Choroid plexus epithelial cell (primary cell): ENCODE measurements around the gene HOXB4.

ENCODE experiments used
- DNase-seq: peaks from one replicate; pipeline ENCODE4 v3.0.0-alpha.2; 2010; ENCODE audit warnings: low read depth
- H3K4me3 ChIP-seq: 2 replicates; pipeline ENCODE4 v1.5.1; 2011; ENCODE audit warnings: low read depth, mild to moderate bottlenecking, control low read depth, low read length, moderate library complexity
- TF ChIP-seq, protein P1 (sequence below): conservative IDR thresholded peaks from 2 replicates; pipeline ENCODE4 v1.5.1; 2011; ENCODE audit warnings: low read depth, mild to moderate bottlenecking, control low read depth, inconsistent platforms, low read length, moderate library complexity

HOXB4 gene

GRCh38 chr17:48571024-48571818, 6.9 kb downstream of the HOXB4 start:
- DNase-seq: no peak
- TF ChIP-seq, protein P1, sequence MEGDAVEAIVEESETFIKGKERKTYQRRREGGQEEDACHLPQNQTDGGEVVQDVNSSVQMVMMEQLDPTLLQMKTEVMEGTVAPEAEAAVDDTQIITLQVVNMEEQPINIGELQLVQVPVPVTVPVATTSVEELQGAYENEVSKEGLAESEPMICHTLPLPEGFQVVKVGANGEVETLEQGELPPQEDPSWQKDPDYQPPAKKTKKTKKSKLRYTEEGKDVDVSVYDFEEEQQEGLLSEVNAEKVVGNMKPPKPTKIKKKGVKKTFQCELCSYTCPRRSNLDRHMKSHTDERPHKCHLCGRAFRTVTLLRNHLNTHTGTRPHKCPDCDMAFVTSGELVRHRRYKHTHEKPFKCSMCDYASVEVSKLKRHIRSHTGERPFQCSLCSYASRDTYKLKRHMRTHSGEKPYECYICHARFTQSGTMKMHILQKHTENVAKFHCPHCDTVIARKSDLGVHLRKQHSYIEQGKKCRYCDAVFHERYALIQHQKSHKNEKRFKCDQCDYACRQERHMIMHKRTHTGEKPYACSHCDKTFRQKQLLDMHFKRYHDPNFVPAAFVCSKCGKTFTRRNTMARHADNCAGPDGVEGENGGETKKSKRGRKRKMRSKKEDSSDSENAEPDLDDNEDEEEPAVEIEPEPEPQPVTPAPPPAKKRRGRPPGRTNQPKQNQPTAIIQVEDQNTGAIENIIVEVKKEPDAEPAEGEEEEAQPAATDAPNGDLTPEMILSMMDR: no peak
- H3K4me3 ChIP-seq: no peak overlapping the region

DNA sequence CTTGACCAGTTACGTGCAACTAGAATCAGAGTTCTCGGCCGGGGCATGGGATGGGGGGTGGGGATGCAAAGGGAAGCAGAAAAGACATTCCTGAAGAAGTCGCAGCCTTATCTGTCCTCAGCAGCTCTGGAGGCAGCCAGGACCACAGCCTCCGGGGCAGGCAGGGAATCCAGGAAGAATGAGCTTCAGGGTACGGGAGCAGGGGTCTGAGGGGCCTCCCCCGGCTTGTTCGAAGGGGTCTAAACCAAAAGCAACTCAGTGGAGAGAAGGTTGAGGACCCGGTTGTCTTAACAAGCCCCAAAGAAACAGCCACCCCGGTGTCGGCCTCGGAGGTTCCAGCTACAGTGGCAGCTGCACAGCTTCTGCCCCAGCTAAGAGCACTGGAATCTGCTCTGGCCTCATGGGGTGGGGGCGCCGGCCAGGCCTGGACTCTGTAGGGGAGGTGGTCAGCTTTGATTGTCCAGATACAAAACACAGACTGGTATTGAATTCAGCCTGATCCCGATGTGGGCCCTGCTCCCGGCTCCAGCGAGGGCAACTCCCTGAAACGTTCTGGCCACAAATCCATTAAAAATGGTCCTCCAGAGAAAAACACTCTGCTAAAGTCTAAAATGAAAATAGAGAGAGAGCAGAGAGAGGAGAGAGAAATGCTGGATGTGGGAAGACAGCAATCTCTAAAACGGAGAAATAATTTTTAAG, 7.7 kb downstream of the HOXB4 start:
- DNase-seq: no peak
- TF ChIP-seq, protein P1: no peak
- no peak overlapping the region for H3K4me3 ChIP-seq

- TF ChIP-seq, protein P1: no peak
- no peak for DNase-seq
- H3K4me3 ChIP-seq: no peak overlapping the region
These were observed 8.4 kb downstream of the HOXB4 start for GRCh38 chr17:48569674-48570324.

- TF ChIP-seq, protein P1: no peak
- no peak overlapping the region for H3K4me3 ChIP-seq
- no peak for DNase-seq
These were observed 8.9 kb downstream of the HOXB4 start for GRCh38 chr17:48569240-48569582.

- TF ChIP-seq, protein P1: no peak
- no peak overlapping the region for H3K4me3 ChIP-seq
- DNase-seq: no peak
These were observed 9.5 kb downstream of the HOXB4 start for GRCh38 chr17:48568499-48569239.

GRCh38 chr17:48567646-48568354, 10.3 kb downstream of the HOXB4 start:
- no peak overlapping the region for H3K4me3 ChIP-seq
- TF ChIP-seq, protein P1: no peak
- DNase-seq: no peak
